ENCODE results near the gene SLC29A1. TPM values are rescaled to one million over a fixed set of nuclear protein-coding genes. Genes with fewer than 3 reads are reported as not detected.
"Not testable (repeated sequence)": the region's sequence is repeated elsewhere in the genome, so short reads cannot be mapped to it uniquely, and the experiment has no call there.

The SLC29A1 gene
- polyA plus RNA-seq (2013, experiment 1 of 2): 140 TPM
- 142 TPM for polyA plus RNA-seq (2013, experiment 2 of 2)

DNA sequence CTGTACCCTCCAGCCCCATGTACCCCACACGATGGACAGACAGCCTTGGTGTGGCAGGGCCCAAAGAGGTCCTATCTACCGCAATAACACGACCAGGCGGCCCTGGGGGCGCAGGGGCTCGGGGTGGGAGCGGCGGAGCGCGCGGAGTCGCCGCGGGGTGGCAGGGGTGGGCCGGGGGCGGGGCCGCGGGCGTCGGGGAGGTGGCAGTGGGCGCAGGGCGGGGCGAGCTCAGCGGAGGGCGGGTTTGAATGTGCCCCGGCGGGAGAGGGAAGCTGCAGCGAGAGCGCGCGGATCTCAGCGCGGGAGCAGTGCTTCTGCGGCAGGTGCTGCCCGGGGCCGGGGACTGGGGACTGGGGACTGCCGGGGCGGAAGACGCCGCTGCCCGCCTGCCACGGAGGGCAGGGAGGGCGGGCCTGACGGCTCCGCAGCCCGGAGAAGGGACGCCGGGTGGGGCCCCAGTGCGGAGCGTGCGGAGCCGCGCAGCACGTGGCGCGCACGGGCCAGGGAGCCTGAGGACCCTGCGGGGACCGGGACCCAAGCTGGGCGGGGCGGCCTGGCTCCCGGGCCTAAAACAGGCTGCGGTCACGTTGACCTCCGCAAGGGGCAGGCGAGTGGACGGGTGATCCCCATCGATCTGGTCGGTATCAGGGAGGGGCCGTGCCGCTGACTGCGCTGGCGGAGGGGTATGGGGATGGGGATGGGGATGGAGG lies at the start of gene SLC29A1:
TSS of gene SLC29A1 (plus strand) at position 277 of the 710 bp plus-strand sequence. CDS start 3,719 bp downstream, outside the sequence.
- H3K36me3 ChIP-seq (ENCODE audit: insufficient read depth, low read length): peaks cover 11% of the 10 kb centered on the region; the same call in 1 of the 2 replicates
- H3K27ac ChIP-seq (ENCODE audit: low read depth, low read length): peak within 1 kb of the TSS; percentile 89
- peak within 1 kb of the TSS; percentile 75 for H3K9ac ChIP-seq (ENCODE audit: low read depth, low read length)
- no peaks in the 10 kb centered on the region for H3K9me3 ChIP-seq (ENCODE audit: insufficient read depth, low read depth, low read length)
- H3K4me3 ChIP-seq (ENCODE audit: low read length): peak within 1 kb of the TSS; percentile 62
- H3K4me1 ChIP-seq (ENCODE audit: insufficient read depth, low read length): peaks cover 42% of the 10 kb centered on the region
- no peaks in the 10 kb centered on the region for H3K27me3 ChIP-seq (ENCODE audit: insufficient read depth, low read length)
- under 1% methylated on average over 73 of the region's 73 CpGs for WGBS

DNA sequence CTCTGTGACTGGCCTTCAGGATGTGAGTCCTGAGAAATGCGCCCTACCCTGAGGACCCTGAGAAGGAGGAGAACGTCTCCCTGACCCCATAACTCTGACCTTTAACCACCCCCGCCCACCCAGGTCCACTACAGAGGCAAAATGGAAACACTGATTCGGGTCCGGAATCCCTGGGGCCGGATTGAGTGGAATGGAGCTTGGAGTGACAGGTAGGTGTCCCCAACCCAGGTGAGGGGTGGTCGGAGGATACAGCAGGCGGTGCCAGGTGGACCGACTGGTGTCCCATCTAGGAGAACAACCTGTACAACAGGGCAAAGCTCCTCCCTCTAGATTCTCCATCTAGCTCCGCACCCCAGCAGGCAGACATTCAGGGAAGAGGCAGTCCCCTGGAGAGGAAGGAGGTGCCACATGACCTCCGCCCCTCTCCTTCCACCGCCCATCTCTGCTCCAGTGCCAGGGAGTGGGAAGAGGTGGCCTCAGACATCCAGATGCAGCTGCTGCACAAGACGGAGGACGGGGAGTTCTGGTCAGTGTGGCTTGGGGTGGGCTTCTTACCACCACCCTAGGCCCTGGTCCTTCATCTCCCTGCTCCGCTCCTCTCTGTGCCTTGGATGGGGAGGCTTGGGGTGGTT lies 47.1 kb upstream of the SLC29A1 start:
- H3K9me3 ChIP-seq (ENCODE audit: insufficient read depth, low read depth, low read length): no peaks in the 10 kb centered on the region
- H3K4me3 ChIP-seq (ENCODE audit: low read length): no peak overlapping the region
- H3K9ac ChIP-seq (ENCODE audit: low read depth, low read length): no peak overlapping the region
- H3K36me3 ChIP-seq (ENCODE audit: insufficient read depth, low read length): no peaks in the 10 kb centered on the region
- H3K27me3 ChIP-seq (ENCODE audit: insufficient read depth, low read length): no peaks in the 10 kb centered on the region
- WGBS: 87% methylated on average over 13 of the region's 15 CpGs
- no peak overlapping the region for H3K27ac ChIP-seq (ENCODE audit: low read depth, low read length)
- H3K4me1 ChIP-seq (ENCODE audit: insufficient read depth, low read length): no peaks in the 10 kb centered on the region

DNA sequence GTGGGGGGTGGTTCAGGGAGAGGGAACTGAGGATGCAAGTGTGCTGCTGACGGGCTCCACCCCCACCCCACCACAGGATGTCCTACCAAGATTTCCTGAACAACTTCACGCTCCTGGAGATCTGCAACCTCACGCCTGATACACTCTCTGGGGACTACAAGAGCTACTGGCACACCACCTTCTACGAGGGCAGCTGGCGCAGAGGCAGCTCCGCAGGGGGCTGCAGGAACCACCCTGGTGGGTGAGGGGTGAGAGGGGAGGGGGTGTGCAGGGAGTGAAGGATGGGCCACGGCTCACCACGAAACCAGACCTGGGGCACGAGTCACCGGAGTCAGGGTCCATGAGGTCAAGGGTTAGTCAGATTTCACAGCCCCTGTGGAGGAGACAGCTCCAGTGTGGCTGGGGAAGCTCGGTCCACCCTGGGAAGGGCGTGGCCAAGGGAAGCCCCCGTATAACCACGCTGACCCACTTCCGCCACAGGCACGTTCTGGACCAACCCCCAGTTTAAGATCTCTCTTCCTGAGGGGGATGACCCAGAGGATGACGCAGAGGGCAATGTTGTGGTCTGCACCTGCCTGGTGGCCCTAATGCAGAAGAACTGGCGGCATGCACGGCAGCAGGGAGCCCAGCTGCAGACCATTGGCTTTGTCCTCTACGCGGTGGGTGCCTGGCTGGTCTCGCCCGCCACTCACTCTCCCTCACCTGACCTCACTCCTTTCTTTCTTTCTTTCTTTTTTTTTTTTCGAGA lies 46.5 kb upstream of the SLC29A1 start:
- H3K36me3 ChIP-seq (ENCODE audit: insufficient read depth, low read length): no peaks in the 10 kb centered on the region
- no peak overlapping the region for H3K9ac ChIP-seq (ENCODE audit: low read depth, low read length)
- WGBS: 87% methylated on average over 24 of the region's 24 CpGs
- H3K4me1 ChIP-seq (ENCODE audit: insufficient read depth, low read length): no peaks in the 10 kb centered on the region
- H3K4me3 ChIP-seq (ENCODE audit: low read length): no peak overlapping the region
- no peaks in the 10 kb centered on the region for H3K27me3 ChIP-seq (ENCODE audit: insufficient read depth, low read length)
- H3K27ac ChIP-seq (ENCODE audit: low read depth, low read length): no peak overlapping the region
- H3K9me3 ChIP-seq (ENCODE audit: insufficient read depth, low read depth, low read length): no peaks in the 10 kb centered on the region

- Histone ChIP-seq H3K9me3 (ENCODE audit: insufficient read depth, low read depth, low read length) (no peaks in the 10 kb centered on the region), H3K9ac (ENCODE audit: low read depth, low read length) (no peak overlapping the region), H3K36me3 (ENCODE audit: insufficient read depth, low read length) (no peaks in the 10 kb centered on the region), H3K27me3 (ENCODE audit: insufficient read depth, low read length) (no peaks in the 10 kb centered on the region), H3K27ac (ENCODE audit: low read depth, low read length) (no peak overlapping the region), H3K4me1 (ENCODE audit: insufficient read depth, low read length) (no peaks in the 10 kb centered on the region), H3K4me3 (ENCODE audit: low read length) (no peak overlapping the region)
- WGBS: 90% methylated on average over 13 of the region's 13 CpGs
Observed at GRCh38 chr6:44177691-44178423, 45.5 kb upstream of the SLC29A1 start.

DNA sequence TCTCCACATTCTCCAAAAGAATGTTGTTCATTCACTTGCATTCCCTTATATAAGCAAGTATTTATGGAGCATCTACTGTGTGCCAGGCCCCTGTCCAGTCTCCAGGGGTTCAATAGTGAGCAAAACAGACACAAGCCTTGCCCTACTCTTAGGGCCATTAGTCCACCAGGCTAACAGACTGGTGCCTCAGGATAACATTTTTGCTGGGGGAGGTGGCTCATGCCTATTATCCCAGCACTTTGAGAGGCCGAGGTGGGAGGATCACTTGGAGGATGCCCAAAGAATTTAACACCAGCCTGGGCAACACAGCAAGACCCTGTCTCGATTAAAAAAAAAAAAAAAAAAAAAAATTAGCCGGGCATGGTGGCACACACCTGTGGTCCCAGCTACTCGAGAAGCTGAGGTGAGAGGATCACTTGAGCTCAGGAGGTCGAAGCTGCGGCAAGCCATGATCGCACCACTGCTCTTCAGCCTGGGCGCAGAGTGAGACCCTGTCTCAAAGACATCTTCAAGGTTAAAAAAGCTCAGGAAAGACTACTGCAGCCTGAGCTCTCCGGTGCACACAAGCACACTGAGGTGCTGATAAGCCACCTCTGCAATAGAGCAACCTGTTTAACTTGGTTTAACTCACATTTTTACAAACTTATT lies 44.8 kb upstream of the SLC29A1 start:
- Histone ChIP-seq H3K27me3 (ENCODE audit: insufficient read depth, low read length) (no peaks in the 10 kb centered on the region), H3K4me1 (ENCODE audit: insufficient read depth, low read length) (no peaks in the 10 kb centered on the region), H3K36me3 (ENCODE audit: insufficient read depth, low read length) (no peaks in the 10 kb centered on the region), H3K4me3 (ENCODE audit: low read length) (no peak overlapping the region), H3K9me3 (ENCODE audit: insufficient read depth, low read depth, low read length) (no peaks in the 10 kb centered on the region), H3K9ac (ENCODE audit: low read depth, low read length) (no peak overlapping the region), H3K27ac (ENCODE audit: low read depth, low read length) (no peak overlapping the region)
- WGBS: 92% methylated on average over 9 of the region's 9 CpGs

GRCh38 chr6:44179072-44179536 lies 44.3 kb upstream of the SLC29A1 start:
- WGBS: 83% methylated on average over 4 of the region's 4 CpGs
- Histone ChIP-seq H3K9ac (ENCODE audit: low read depth, low read length) (no peak overlapping the region), H3K27ac (ENCODE audit: low read depth, low read length) (no peak overlapping the region), H3K36me3 (ENCODE audit: insufficient read depth, low read length) (no peaks in the 10 kb centered on the region), H3K27me3 (ENCODE audit: insufficient read depth, low read length) (no peaks in the 10 kb centered on the region), H3K9me3 (ENCODE audit: insufficient read depth, low read depth, low read length) (no peaks in the 10 kb centered on the region), H3K4me1 (ENCODE audit: insufficient read depth, low read length) (0 out of 2 replicates have a peak, but pooled peaks cover under 1% of the 10 kb centered on the region), H3K4me3 (ENCODE audit: low read length) (no peak overlapping the region)

- H3K27ac ChIP-seq (ENCODE audit: low read depth, low read length): no peak overlapping the region
- 91% methylated on average over 7 of the region's 7 CpGs for WGBS
- 0 out of 2 replicates have a peak, but pooled peaks cover 2% of the 10 kb centered on the region for H3K4me1 ChIP-seq (ENCODE audit: insufficient read depth, low read length)
- H3K9ac ChIP-seq (ENCODE audit: low read depth, low read length): no peak overlapping the region
- no peaks in the 10 kb centered on the region for H3K36me3 ChIP-seq (ENCODE audit: insufficient read depth, low read length)
- no peaks in the 10 kb centered on the region for H3K9me3 ChIP-seq (ENCODE audit: insufficient read depth, low read depth, low read length)
- no peaks in the 10 kb centered on the region for H3K27me3 ChIP-seq (ENCODE audit: insufficient read depth, low read length)
- H3K4me3 ChIP-seq (ENCODE audit: low read length): no peak overlapping the region
Observed at GRCh38 chr6:44179648-44180047, 43.7 kb upstream of the SLC29A1 start.

DNA sequence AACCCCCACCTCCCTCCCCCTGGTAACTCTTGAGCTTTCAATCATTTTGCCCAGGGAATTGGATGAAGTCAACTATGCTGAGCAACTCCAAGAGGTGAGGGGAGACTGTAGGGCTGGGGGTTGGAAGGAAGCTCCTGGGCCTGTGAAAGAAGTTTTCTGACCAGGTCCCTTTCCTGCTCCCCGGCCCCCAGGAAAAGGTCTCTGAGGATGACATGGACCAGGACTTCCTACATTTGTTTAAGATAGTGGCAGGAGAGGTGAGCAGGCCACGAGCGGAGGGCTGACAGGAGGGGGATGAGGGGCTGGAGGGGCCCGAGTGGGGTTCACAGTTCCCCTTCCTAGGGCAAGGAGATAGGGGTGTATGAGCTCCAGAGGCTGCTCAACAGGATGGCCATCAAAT lies 43.0 kb upstream of the SLC29A1 start:
- H3K36me3 ChIP-seq (ENCODE audit: insufficient read depth, low read length): no peaks in the 10 kb centered on the region
- H3K4me1 ChIP-seq (ENCODE audit: insufficient read depth, low read length): 0 out of 2 replicates have a peak, but pooled peaks cover 2% of the 10 kb centered on the region
- 92% methylated on average over 4 of the region's 4 CpGs for WGBS
- no peaks in the 10 kb centered on the region for H3K9me3 ChIP-seq (ENCODE audit: insufficient read depth, low read depth, low read length)
- H3K27me3 ChIP-seq (ENCODE audit: insufficient read depth, low read length): no peaks in the 10 kb centered on the region
- H3K27ac ChIP-seq (ENCODE audit: low read depth, low read length): no peak overlapping the region
- no peak overlapping the region for H3K9ac ChIP-seq (ENCODE audit: low read depth, low read length)
- H3K4me3 ChIP-seq (ENCODE audit: low read length): no peak overlapping the region

GRCh38 chr6:44180886-44181285 lies 42.5 kb upstream of the SLC29A1 start:
- no peak overlapping the region for H3K9ac ChIP-seq (ENCODE audit: low read depth, low read length)
- no peak overlapping the region for H3K27ac ChIP-seq (ENCODE audit: low read depth, low read length)
- peaks cover 4% of the 10 kb centered on the region for H3K4me1 ChIP-seq (ENCODE audit: insufficient read depth, low read length)
- H3K36me3 ChIP-seq (ENCODE audit: insufficient read depth, low read length): no peaks in the 10 kb centered on the region
- 87% methylated on average over 4 of the region's 4 CpGs for WGBS
- no peaks in the 10 kb centered on the region for H3K9me3 ChIP-seq (ENCODE audit: insufficient read depth, low read depth, low read length)
- H3K4me3 ChIP-seq (ENCODE audit: low read length): no peak overlapping the region
- no peaks in the 10 kb centered on the region for H3K27me3 ChIP-seq (ENCODE audit: insufficient read depth, low read length)

DNA sequence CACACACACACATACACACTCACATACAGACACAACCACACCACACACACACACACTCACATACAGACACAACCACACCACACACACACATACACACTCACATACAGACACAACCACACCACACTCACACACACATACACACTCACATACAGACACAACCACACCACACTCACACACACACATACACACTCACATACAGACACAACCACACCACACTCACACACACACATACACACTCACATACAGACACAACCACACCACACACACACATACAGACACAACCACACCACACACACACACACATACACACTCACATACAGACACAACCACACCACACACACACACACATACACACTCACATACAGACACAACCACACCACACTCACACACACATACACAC lies 41.6 kb upstream of the SLC29A1 start:
- not testable (repeated sequence) for H3K36me3 ChIP-seq (ENCODE audit: insufficient read depth, low read length); H3K9me3 ChIP-seq (ENCODE audit: insufficient read depth, low read depth, low read length); H3K9ac ChIP-seq (ENCODE audit: low read depth, low read length); H3K27ac ChIP-seq (ENCODE audit: low read depth, low read length); H3K4me3 ChIP-seq (ENCODE audit: low read length); H3K27me3 ChIP-seq (ENCODE audit: insufficient read depth, low read length); H3K4me1 ChIP-seq (ENCODE audit: insufficient read depth, low read length)
